GM21529 (cell line): ENCODE data around the gene GFY.
A peak's percentile ranks its signal among the peaks of the same experiment; 100 is the strongest.
"Not testable (repeated sequence)": the region's sequence is repeated elsewhere in the genome, so short reads cannot be mapped to it uniquely, and the experiment has no call there.

Experiments
- ATAC-seq: cut with Tn5 transposase; IDR thresholded peaks from one replicate; pipeline ENCODE4 v1.9.1; 2021; ENCODE audit not compliant: unreplicated experiment

GFY gene

DNA sequence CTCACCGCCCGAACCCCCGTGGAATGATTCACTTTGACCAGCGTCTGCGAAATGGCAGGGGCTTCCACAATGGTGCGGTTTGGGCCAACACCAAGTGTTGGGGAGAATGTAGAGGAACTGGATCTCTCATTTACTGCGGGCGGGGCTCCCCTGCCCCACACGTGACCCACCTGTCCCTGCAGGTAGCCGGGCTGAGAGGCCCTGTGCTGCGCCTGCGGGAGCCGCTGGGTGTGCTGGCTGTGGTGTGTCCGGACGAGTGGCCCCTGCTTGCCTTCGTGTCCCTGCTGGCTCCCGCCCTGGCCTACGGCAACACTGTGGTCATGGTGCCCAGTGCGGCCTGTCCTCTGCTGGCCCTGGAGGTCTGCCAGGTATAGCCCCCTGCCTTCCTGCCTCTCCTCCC is 43.0 kb downstream of the GFY start:
- ATAC-seq = no peak

DNA sequence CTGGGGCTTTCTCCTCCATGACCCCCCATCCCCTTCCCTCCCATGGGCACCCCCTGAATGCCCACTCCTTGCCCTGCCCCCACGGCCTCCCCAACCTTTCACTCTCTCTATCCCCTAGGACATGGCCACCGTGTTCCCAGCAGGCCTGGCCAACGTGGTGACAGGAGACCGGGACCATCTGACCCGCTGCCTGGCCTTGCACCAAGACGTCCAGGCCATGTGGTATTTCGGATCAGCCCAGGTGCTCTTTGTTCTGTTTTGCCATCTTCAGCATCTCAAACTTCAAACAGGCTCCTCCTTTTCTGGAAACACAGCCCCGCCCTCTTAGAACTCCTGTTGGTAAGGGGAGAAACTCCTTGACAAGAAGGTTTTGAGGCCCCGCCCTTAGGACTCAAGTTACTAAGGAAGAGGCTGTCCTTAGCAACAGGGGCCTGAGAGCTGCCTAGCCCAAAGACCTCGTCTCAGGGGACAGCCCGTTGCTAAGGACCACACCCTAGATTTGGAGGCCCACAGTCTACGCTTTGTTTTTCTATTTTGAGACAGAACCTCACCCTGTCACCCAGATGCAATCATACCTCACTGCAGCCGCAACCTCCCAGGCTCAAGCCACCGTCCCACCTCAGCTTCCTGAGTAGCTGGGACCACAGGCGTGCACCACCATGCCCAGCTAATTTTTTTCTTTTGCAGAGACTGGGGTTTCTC is 43.7 kb downstream of the GFY start:
- peak; percentile 61 for ATAC-seq

DNA sequence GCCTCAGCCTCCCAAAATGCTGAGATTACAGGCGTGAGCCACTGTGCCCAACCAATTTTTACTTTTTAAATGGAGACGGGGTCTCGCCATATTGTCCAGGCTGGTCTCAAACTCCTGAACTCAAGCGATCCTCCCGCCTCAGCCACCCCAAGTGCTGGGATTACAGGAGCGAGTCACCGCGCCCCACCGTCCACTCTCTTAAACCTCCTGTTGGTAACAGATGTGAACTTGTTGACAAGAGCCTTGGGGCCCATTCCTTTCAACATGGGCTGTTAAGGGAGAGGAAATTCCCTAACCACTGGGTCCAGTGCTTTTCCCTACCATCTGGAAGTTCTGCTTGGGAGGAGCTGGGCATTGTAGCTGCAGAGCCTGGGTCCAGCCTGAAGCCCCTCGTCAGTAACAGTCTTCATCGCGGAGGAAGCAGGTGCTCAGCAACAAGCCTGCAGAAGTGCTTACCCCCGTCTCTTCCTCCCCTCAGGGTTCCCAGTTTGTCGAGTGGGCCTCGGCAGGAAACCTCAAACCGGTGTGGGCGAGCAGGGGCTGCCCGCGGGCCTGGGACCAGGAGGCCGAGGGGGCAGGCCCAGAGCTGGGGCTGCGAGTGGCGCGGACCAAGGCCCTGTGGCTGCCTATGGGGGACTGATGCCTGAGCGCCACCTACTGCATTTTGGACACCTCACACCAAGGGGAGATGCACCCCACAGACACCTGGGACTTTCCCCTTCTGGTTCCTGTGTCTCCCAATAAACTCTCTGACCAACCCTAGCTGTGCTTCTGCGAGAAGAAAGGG is 44.8 kb downstream of the GFY start:
- peak; percentile 47 for ATAC-seq

DNA sequence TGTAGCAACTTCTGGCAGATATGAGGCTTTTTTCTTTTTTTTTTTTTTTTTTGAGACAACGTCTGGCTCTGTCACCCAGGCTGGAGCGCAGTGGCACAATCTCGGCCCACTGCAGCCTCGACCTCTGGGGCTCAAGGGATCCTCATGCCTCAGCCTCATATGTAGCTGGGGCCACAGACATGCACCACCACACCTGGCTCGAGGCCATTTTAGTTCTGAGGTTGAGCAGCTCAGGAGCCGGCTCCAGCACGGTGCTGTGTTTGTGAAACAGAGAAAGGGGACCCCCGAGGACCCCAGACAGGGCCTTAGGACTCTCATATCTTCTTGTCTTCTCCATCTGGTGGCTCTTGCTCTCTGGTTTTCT is 45.4 kb downstream of the GFY start:
- no peak for ATAC-seq

DNA sequence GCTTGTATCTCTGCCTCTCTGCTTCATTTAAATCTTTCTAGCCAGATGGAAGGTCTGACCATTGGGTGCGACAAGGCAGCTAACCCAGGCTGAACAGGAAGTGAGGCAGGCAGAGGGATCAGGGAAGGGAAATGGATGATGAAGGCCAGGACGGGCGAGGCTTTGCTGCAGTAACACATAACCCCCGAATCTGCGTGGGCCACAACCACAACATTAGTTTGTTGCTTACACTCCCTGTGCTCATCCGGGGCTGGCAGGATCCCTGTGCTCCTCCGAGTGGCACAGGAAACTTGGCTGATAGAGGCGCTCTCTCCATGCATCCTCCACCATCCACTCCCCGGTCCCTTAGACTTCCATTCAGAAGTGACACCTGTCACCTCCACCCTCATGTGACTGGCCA is 47.7 kb downstream of the GFY start:
- no peak for ATAC-seq

DNA sequence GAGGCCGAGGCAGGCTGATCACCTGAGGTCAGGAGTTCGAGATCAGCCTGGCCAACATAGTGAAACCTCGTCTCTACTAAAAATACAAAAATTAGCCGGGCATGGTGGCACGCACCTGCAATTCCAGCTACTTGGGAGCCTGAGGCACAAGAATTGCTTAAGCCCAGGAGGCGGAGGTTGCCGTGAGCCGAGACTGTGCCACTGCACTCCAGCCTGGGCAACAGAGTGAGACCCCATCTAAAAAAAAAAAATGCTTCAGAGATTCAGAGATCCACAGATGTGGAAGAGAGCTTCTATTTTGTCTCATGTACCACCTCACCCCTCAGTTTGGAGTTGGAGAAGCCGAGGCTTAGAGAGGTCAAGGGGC is 48.3 kb downstream of the GFY start:
- not testable (repeated sequence) for ATAC-seq

DNA sequence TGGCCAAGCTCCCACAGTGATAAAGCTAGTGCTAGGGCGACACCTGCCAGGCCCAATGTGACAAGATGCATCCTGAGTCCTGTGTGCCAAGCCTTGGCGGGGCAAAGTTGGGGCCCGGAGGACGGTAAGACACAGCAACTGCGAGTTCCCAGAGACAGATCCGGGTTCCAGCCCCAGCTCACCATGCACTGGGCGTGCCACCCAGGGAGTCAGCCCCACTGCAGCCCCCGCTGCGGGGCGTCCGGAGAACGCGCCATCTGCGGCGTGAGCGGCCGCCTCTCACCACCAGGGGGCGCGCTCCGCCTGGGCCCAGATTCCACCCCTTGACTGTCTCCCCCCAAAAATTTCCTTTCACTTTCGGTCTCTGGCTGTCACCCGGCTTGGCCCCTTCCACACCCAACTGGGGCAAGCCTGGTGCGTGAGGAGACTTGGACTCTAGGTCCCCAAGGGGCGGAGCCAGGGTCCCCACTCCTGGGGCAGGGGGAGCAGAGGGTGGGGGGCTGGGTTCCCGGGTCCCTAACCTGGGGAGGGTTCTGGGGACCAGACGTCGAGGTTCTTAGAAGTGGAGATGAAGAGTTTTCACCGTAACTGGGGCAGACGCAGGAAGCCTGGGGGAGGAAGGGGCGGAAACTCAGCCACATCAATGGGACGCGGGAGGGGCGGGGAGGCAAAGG is 48.8 kb downstream of the GFY start, which contains the start of gene FLT3LG:
Gene FLT3LG, plus strand, starts transcription at position 348 of the 674 bp plus-strand sequence. CDS start 425 bp downstream, outside the sequence.
- ATAC-seq = peak; percentile 56

DNA sequence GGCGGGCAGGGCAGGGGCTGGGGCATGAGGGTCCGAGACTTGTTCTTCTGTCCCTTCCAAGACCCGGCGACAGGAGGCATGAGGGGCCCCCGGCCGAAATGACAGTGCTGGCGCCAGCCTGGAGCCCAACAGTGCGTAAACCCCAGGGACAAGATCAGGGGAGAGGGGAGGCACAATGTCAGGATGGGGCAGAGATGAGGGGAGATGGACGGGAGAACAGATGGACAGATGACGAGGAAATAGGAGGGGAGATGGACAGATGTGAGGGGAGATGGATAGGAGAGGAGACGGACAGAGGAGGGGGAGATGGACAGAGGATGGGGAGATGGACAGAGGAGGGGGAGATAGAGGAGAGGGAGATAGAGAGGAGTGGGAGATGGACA is 49.3 kb downstream of the GFY start:
- no peak for ATAC-seq

DNA sequence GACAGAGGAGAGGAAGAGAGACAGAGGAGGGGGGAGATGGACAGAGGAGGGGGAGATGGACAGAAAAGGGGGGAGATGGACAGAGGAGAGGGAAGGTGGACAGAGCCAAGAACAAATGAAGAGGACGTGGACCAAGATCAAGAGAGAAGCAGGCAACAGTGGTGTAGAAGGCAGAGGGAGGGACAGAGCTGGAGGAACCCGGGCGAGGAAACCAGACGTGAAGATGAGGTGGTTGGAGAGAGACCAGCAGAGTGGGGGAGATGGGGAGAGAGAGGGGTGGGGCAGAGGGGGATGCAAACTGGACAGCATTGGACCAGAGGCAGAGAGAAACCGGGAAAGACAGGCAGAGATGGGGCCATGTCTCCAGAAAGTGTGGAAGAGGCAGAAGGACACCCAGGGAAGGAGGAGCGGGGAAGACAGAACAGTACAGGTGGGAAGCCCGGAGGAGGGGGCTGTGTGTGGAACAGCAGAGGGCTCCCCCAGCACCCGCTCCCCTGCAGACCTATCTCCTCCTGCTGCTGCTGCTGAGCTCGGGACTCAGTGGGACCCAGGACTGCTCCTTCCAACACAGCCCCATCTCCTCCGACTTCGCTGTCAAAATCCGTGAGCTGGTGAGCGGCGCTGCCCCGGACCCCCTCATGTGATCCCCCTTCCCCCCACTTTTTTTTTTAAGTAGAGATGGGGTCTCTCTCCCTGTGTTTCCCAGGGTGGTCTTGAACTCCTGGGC is 50.2 kb downstream of the GFY start:
- ATAC-seq = no peak

DNA sequence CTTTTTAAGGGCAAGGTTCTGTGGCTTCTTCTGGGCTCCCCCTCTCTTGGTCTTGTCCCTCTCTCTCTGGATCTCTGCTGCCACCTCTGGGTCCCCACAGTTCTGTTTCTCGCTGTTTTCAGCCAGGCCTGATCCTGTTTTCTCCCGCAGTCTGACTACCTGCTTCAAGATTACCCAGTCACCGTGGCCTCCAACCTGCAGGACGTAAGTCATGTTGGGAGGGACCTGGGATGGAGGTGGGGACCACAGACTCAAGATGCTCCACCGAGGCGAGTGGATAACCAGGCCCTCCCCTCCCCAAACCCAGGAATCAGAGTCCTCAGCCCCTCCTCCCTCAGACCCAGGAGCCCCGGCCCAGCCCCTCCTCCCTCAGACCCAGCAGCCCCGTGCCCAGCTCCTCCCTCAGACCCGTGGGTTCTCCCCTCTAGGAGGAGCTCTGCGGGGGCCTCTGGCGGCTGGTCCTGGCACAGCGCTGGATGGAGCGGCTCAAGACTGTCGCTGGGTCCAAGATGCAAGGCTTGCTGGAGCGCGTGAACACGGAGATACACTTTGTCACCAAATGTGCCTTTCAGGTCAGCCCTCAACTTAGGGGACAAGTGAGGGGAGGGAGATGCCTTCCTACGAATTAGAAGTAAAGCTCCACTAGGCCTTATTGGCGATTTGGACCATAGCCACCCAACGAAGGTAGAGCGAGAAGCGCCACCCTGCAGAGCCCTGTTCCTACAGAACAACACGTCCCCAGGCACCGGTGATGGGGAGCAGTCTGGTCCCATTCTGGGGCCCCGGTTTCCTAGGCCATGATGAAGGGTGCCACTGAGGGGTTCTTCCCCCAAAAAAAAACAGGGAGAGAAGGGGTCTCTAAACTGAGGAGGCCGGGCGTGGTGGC is 51.0 kb downstream of the GFY start:
- no peak for ATAC-seq
